Measurements from ENCODE around the gene XAF1.
"Not testable (repeated sequence)": the region's sequence is repeated elsewhere in the genome, so short reads cannot be mapped to it uniquely, and the experiment has no call there.

Gene XAF1

GRCh38 chr17:6755731-6756184 lies at the start of gene XAF1:
TSS of gene XAF1 (plus strand) at chr17:6756046. CDS start at chr17:6756079, 33 bp downstream.
- DNase-seq (ENCODE audit: low read depth in 2 of 2), result peak in 1 of 2 donors; percentile 8

GRCh38 chr17:6706499-6706898 lies 49.3 kb upstream of the XAF1 start:
- DNase-seq (ENCODE audit: low read depth in 2 of 2), result no peak

GRCh38 chr17:6706996-6707395 lies 48.9 kb upstream of the XAF1 start:
- DNase-seq (ENCODE audit: low read depth in 2 of 2), result no peak

GRCh38 chr17:6708357-6708961 lies 47.4 kb upstream of the XAF1 start:
- no peak for DNase-seq (ENCODE audit: low read depth in 2 of 2)

- no peak for DNase-seq (ENCODE audit: low read depth in 2 of 2)
Observed at GRCh38 chr17:6710317-6710716, 45.5 kb upstream of the XAF1 start.

GRCh38 chr17:6711081-6711674 lies 44.7 kb upstream of the XAF1 start:
- DNase-seq (ENCODE audit: low read depth in 2 of 2), result no peak

- DNase-seq (ENCODE audit: low read depth in 2 of 2), result no peak
Observed at GRCh38 chr17:6711681-6712057, 44.2 kb upstream of the XAF1 start.

GRCh38 chr17:6712058-6712853 lies 43.6 kb upstream of the XAF1 start:
- DNase-seq (ENCODE audit: low read depth in 2 of 2), result no peak

- DNase-seq (ENCODE audit: low read depth in 2 of 2), result no peak
Observed at GRCh38 chr17:6712854-6713129, 43.1 kb upstream of the XAF1 start.

GRCh38 chr17:6713130-6713917 lies 42.5 kb upstream of the XAF1 start, which contains the start of gene SLC13A5:
TSS of gene SLC13A5 (minus strand) at chr17:6713369. CDS start at chr17:6713333, 36 bp downstream.
- DNase-seq (ENCODE audit: low read depth in 2 of 2), result peak in 1 of 2 donors; percentile 11

GRCh38 chr17:6713918-6714271 lies 42.0 kb upstream of the XAF1 start:
- DNase-seq (ENCODE audit: low read depth in 2 of 2), result no peak

- no peak for DNase-seq (ENCODE audit: low read depth in 2 of 2)
Observed at GRCh38 chr17:6714315-6714874, 41.5 kb upstream of the XAF1 start.

- DNase-seq (ENCODE audit: low read depth in 2 of 2), result no peak
Observed at GRCh38 chr17:6716736-6717135, 39.1 kb upstream of the XAF1 start.

GRCh38 chr17:6721744-6722143 lies 34.1 kb upstream of the XAF1 start:
- no peak for DNase-seq (ENCODE audit: low read depth in 2 of 2)

GRCh38 chr17:6724009-6724408 lies 31.8 kb upstream of the XAF1 start:
- DNase-seq (ENCODE audit: low read depth in 2 of 2), result no peak

- DNase-seq (ENCODE audit: low read depth in 2 of 2), result no peak
Observed at GRCh38 chr17:6729531-6729930, 26.3 kb upstream of the XAF1 start.

- DNase-seq (ENCODE audit: low read depth in 2 of 2), result not testable (repeated sequence)
Observed at GRCh38 chr17:6746665-6747064, 9.2 kb upstream of the XAF1 start.

GRCh38 chr17:6748617-6749016 lies 7.2 kb upstream of the XAF1 start:
- DNase-seq (ENCODE audit: low read depth in 2 of 2), result no peak

- no peak for DNase-seq (ENCODE audit: low read depth in 2 of 2)
Observed at GRCh38 chr17:6749519-6749918, 6.3 kb upstream of the XAF1 start.

- no peak for DNase-seq (ENCODE audit: low read depth in 2 of 2)
Observed at GRCh38 chr17:6752068-6752909, 3.6 kb upstream of the XAF1 start.

GRCh38 chr17:6753006-6753445 lies 2.8 kb upstream of the XAF1 start:
- DNase-seq (ENCODE audit: low read depth in 2 of 2), result peak in 1 of 2 donors; percentile 22

All from activated CD4-positive, alpha-beta T cell treated with anti-CD3 and anti-CD28 coated beads for 24 hours (primary cell).